NCI-H2107 treated with DMSO at 0.1 percent for 48 hours (cell line): ENCODE data around the gene MUSTN1.

ENCODE experiments used
- DNase-seq: peaks from one replicate; lab custom pipeline; 2025; ENCODE audit not compliant: unreplicated experiment; lab: John Stamatoyannopoulos, UW

The MUSTN1 gene

GRCh38 chr3:52834871-52835501, at the start of gene MUSTN1:
Gene MUSTN1 (minus strand): TSS chr3:52835019. CDS start chr3:52834948, 71 bp downstream.
- no peak for DNase-seq

GRCh38 chr3:52882377-52882776, 47.6 kb upstream of the MUSTN1 start:
- DNase-seq = no peak

- DNase-seq = no peak
Observed at GRCh38 chr3:52881871-52882270, 47.1 kb upstream of the MUSTN1 start.

- no peak for DNase-seq
Observed at GRCh38 chr3:52880474-52880873, 45.7 kb upstream of the MUSTN1 start.

- DNase-seq = no peak
Observed at GRCh38 chr3:52880047-52880446, 45.2 kb upstream of the MUSTN1 start.

GRCh38 chr3:52879581-52879980, 44.8 kb upstream of the MUSTN1 start:
- DNase-seq = no peak

GRCh38 chr3:52879090-52879489, 44.3 kb upstream of the MUSTN1 start:
- no peak for DNase-seq

- no peak for DNase-seq
Observed at GRCh38 chr3:52877085-52877484, 42.3 kb upstream of the MUSTN1 start.

GRCh38 chr3:52874864-52875587, 40.2 kb upstream of the MUSTN1 start:
- DNase-seq = no peak

- DNase-seq = no peak
Observed at GRCh38 chr3:52874160-52874701, 39.4 kb upstream of the MUSTN1 start.

- DNase-seq = no peak
Observed at GRCh38 chr3:52873433-52874159, 38.8 kb upstream of the MUSTN1 start.

- no peak for DNase-seq
Observed at GRCh38 chr3:52872245-52872644, 37.4 kb upstream of the MUSTN1 start.

GRCh38 chr3:52871761-52872160, 36.9 kb upstream of the MUSTN1 start:
- DNase-seq = no peak

- no peak for DNase-seq
Observed at GRCh38 chr3:52870471-52870870, 35.7 kb upstream of the MUSTN1 start.

GRCh38 chr3:52866427-52866826, 31.6 kb upstream of the MUSTN1 start:
- DNase-seq = no peak

GRCh38 chr3:52865994-52866393, 31.2 kb upstream of the MUSTN1 start:
- DNase-seq = no peak

GRCh38 chr3:52860424-52860768, 25.6 kb upstream of the MUSTN1 start:
- DNase-seq = no peak

- no peak for DNase-seq
Observed at GRCh38 chr3:52859686-52860423, 25.0 kb upstream of the MUSTN1 start.

GRCh38 chr3:52857864-52858263, 23.0 kb upstream of the MUSTN1 start:
- no peak for DNase-seq

GRCh38 chr3:52857133-52857532, 22.3 kb upstream of the MUSTN1 start:
- no peak for DNase-seq

GRCh38 chr3:52856666-52857065, 21.8 kb upstream of the MUSTN1 start:
- no peak for DNase-seq
